MM.1S (cell line): ENCODE results near the gene MTF1.
"Not testable (repeated sequence)": the region's sequence is repeated elsewhere in the genome, so short reads cannot be mapped to it uniquely, and the experiment has no call there.

Experiments used
- DNase-seq: peaks from one replicate; pipeline ENCODE4 v3.0.0-alpha.2; 2015
- H2AFZ ChIP-seq: fragments of 300-600 bp; sonication (generic); 2 replicates; pipeline ENCODE4 v1.6.0; 2016; ENCODE audit warnings: antibody characterized with exemption, low read length
- H3F3A ChIP-seq: fragments of 300-600 bp; sonication (generic); 2 replicates; pipeline ENCODE4 v1.6.1; 2016; ENCODE audit warnings: mild to moderate bottlenecking, antibody characterized with exemption, low read length, moderate library complexity, mixed read lengths; ENCODE audit not compliant: insufficient read depth
- H3K27ac ChIP-seq: fragments of 300-600 bp; sonication (generic); 2 replicates; pipeline ENCODE4 v1.5.1; 2016; ENCODE audit warnings: mild to moderate bottlenecking, low read length
- H3K27me3 ChIP-seq: fragments of 300-600 bp; sonication (generic); replicated peaks from 2 replicates; pipeline ENCODE4 v1.6.0; 2016; ENCODE audit warnings: low read length; ENCODE audit not compliant: insufficient read depth
- H3K36me3 ChIP-seq: fragments of 300-600 bp; sonication (generic); replicated peaks from 2 replicates; pipeline ENCODE4 v1.6.1; 2016; ENCODE audit warnings: mild to moderate bottlenecking, low read length, mixed read lengths; ENCODE audit not compliant: insufficient read depth
- H3K4me1 ChIP-seq: fragments of 300-600 bp; sonication (generic); 2 replicates; pipeline ENCODE4 v1.6.1; 2016; ENCODE audit warnings: low read length, mixed read lengths
- H3K4me2 ChIP-seq: fragments of 300-600 bp; sonication (generic); 2 replicates; pipeline ENCODE4 v1.6.0; 2016; ENCODE audit warnings: low read depth, low read length
- H3K4me3 ChIP-seq: fragments of 300-600 bp; sonication (generic); 2 replicates; pipeline ENCODE4 v1.5.1; 2016; ENCODE audit warnings: low read length, mixed read lengths
- H3K79me2 ChIP-seq: fragments of 300-600 bp; sonication (generic); 2 replicates; pipeline ENCODE4 v1.6.1; 2016; ENCODE audit warnings: mixed run types, low read length, mixed read lengths
- H3K9ac ChIP-seq: fragments of 300-600 bp; sonication (generic); 2 replicates; pipeline ENCODE4 v1.6.1; 2016; ENCODE audit warnings: low read length, mixed read lengths
- H3K9me2 ChIP-seq: fragments of 300-600 bp; sonication (generic); replicated peaks from 2 replicates; pipeline ENCODE4 v1.6.1; 2016; ENCODE audit warnings: mild to moderate bottlenecking, low read length, mixed read lengths; ENCODE audit not compliant: insufficient read depth
- H3K9me3 ChIP-seq: fragments of 300-600 bp; sonication (generic); replicated peaks from 2 replicates; pipeline ENCODE4 v1.6.1; 2016; ENCODE audit warnings: mild to moderate bottlenecking, low read length, mixed read lengths; ENCODE audit not compliant: insufficient read depth
- H4K20me1 ChIP-seq: fragments of 300-600 bp; sonication (generic); 2 replicates; pipeline ENCODE4 v1.6.1; 2016; ENCODE audit warnings: mild to moderate bottlenecking, low read length, moderate library complexity, mixed read lengths; ENCODE audit not compliant: insufficient read depth
- CTCF ChIP-seq: fragments of 300-600 bp; sonication (generic); IDR thresholded peaks from 2 replicates; pipeline ENCODE4 v1.5.1; 2016; ENCODE audit warnings: antibody characterized with exemption, low read length, mixed read lengths
- EZH2 ChIP-seq: fragments of 300-600 bp; sonication (generic); optimal IDR thresholded peaks from 2 replicates; pipeline ENCODE3; 2017; ENCODE audit warnings: low read depth, mild to moderate bottlenecking, antibody characterized with exemption, low read length, mixed read lengths
- EZH2phosphoT487 ChIP-seq: fragments of 300-600 bp; sonication (generic); IDR thresholded peaks from 2 replicates; pipeline ENCODE4 v1.6.1; 2018; ENCODE audit warnings: antibody characterized with exemption, low read length

The MTF1 gene

GRCh38 chr1:37905727-37906126 is 46.3 kb upstream of the MTF1 start:
- H3K27me3 ChIP-seq: no peaks in the 10 kb centered on the region
- H3K9me2 ChIP-seq: no peaks in the 10 kb centered on the region
- H3F3A ChIP-seq: no peaks in the 10 kb centered on the region
- H3K4me3 ChIP-seq: no peak overlapping the region
- H3K79me2 ChIP-seq: no peaks in the 10 kb centered on the region
- TF ChIP-seq EZH2phosphoT487 (no peak), EZH2 (no peak), CTCF (no peak)
- no peak overlapping the region for H3K27ac ChIP-seq
- no peaks in the 10 kb centered on the region for H4K20me1 ChIP-seq
- H3K9me3 ChIP-seq: no peaks in the 10 kb centered on the region
- H3K9ac ChIP-seq: no peak overlapping the region
- H2AFZ ChIP-seq: no peak overlapping the region
- no peak for DNase-seq
- H3K4me2 ChIP-seq: no peak overlapping the region
- no peaks in the 10 kb centered on the region for H3K4me1 ChIP-seq
- H3K36me3 ChIP-seq: no peaks in the 10 kb centered on the region

- DNase-seq, H3K9me2 ChIP-seq, H3F3A ChIP-seq, H3K27ac ChIP-seq, H3K4me1 ChIP-seq, H3K4me3 ChIP-seq, H3K4me2 ChIP-seq, H3K9me3 ChIP-seq, H4K20me1 ChIP-seq, H3K36me3 ChIP-seq, H3K9ac ChIP-seq, H3K79me2 ChIP-seq, H2AFZ ChIP-seq, H3K27me3 ChIP-seq: not testable (repeated sequence)
Measured at GRCh38 chr1:37903921-37904320, 44.5 kb upstream of the MTF1 start.

- Histone ChIP-seq H3K9me3 (no peaks in the 10 kb centered on the region), H3K4me2 (no peak overlapping the region), H3K9ac (no peak overlapping the region), H3K4me1 (no peaks in the 10 kb centered on the region), H3K27ac (no peak overlapping the region), H3K27me3 (no peaks in the 10 kb centered on the region), H3K4me3 (no peak overlapping the region), H2AFZ (no peak overlapping the region), H3K9me2 (no peaks in the 10 kb centered on the region), H3K79me2 (no peaks in the 10 kb centered on the region), H3K36me3 (no peaks in the 10 kb centered on the region), H3F3A (no peaks in the 10 kb centered on the region), H4K20me1 (no peaks in the 10 kb centered on the region)
- TF ChIP-seq EZH2 (no peak), EZH2phosphoT487 (no peak), CTCF (no peak)
- DNase-seq: no peak
Measured at GRCh38 chr1:37902983-37903382, 43.6 kb upstream of the MTF1 start.

- H3K79me2 ChIP-seq: no peaks in the 10 kb centered on the region
Measured at GRCh38 chr1:37901893-37902225, 42.5 kb upstream of the MTF1 start.

More at GRCh38 chr1:37901893-37902225, 42.5 kb upstream of the MTF1 start:
- Histone ChIP-seq H3K9me3 (no peaks in the 10 kb centered on the region), H3K4me2 (no peak overlapping the region), H4K20me1 (no peaks in the 10 kb centered on the region), H3K27ac (no peak overlapping the region), H3K4me1 (no peaks in the 10 kb centered on the region), H3K9me2 (no peaks in the 10 kb centered on the region), H3K9ac (no peak overlapping the region), H3K36me3 (no peaks in the 10 kb centered on the region), H2AFZ (no peak overlapping the region), H3F3A (no peaks in the 10 kb centered on the region), H3K4me3 (no peak overlapping the region), H3K27me3 (no peaks in the 10 kb centered on the region)
- no peak for DNase-seq
- TF ChIP-seq EZH2phosphoT487: no peak
- TF ChIP-seq EZH2: no peak
- no peak for TF ChIP-seq CTCF
